ENCODE results near the gene ITFG1. TPM values are rescaled to one million over a fixed set of nuclear protein-coding genes. Genes with fewer than 3 reads are reported as not detected.
A peak's percentile ranks its signal among the peaks of the same experiment; 100 is the strongest.

ITFG1 gene
- total RNA-seq, 2 experiments from 2014 or later, result 33.7 to 37.9 TPM

DNA sequence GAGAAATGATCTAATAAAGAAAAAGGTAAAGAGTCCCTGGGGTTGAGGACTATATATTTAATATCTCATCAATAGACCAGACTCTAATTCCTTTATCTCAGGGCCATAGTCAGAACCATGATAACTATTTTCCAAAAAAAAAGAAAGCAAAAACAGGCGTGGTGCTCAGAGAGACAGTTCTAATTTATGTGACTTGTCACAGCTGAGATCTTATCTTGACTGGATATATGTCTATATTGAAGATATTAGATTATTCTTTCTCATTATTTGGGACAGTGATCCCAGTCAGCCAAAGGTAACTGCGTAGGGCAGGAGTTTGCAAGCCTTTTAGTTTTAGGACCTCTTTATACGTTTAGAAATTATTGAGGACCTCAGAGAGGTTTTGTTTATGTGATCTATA lies 52.4 kb downstream of the ITFG1 start:
- Histone ChIP-seq H3K36me3 (ENCODE audit: insufficient read depth, low read length) (0 out of 2 replicates have a peak, but pooled peaks cover 4% of the 10 kb centered on the region), H2AFZ (ENCODE audit: low read length) (no peak overlapping the region), H3K4me3 (ENCODE audit: low read depth, low read length, poor library complexity, severe bottlenecking) (no peak overlapping the region), H3K9me3 (ENCODE audit: low read length) (no peaks in the 10 kb centered on the region), H4K20me1 (ENCODE audit: insufficient read depth, low read length) (no peaks in the 10 kb centered on the region), H3K4me2 (ENCODE audit: low read length) (no peak overlapping the region), H3K9me2 (ENCODE audit: insufficient read depth, low read length) (no peaks in the 10 kb centered on the region), H3K79me2 (ENCODE audit: insufficient read depth, low read depth, low read length) (no peaks in the 10 kb centered on the region), H3K27ac (ENCODE audit: low read depth, low read length, poor library complexity, severe bottlenecking) (no peak overlapping the region), H3K4me1 (ENCODE audit: insufficient read depth, low read length, poor library complexity, severe bottlenecking) (no peaks in the 10 kb centered on the region)
- no peak for TF ChIP-seq CTCF (conservative IDR thresholded peaks at IDR 0.05; ENCODE audit: low read length)
- TF ChIP-seq EZH2phosphoT487 (IDR thresholded peaks at IDR 0.05; ENCODE audit: borderline replicate concordance, low read depth, low read length), result no peak
- DNase-seq (ENCODE audit: low spot score), result no peak
- intact Hi-C loops (cut with micrococcal nuclease; ENCODE audit: unreplicated experiment), result loop anchor here (10.0 kb wide), 1 partner anchor 154 kb away; no protein-coding TSS in a partner anchor
- CTCF ChIA-PET (ENCODE audit: unreplicated experiment), result no interaction called here
- BruUV-seq (replicated peaks), result no TSS peak
- POLR2A ChIA-PET, result no interaction called here

GRCh38 chr16:47395733-47396498 lies 64.9 kb downstream of the ITFG1 start:
- Histone ChIP-seq H2AFZ (ENCODE audit: low read length) (no peak overlapping the region), H3K36me3 (ENCODE audit: insufficient read depth, low read length) (peaks cover 6% of the 10 kb centered on the region; the same call in 1 of the 2 replicates), H3K27ac (ENCODE audit: low read depth, low read length, poor library complexity, severe bottlenecking) (no peak overlapping the region), H3K4me2 (ENCODE audit: low read length) (no peak overlapping the region), H3K9me2 (ENCODE audit: insufficient read depth, low read length) (no peaks in the 10 kb centered on the region), H3K4me3 (ENCODE audit: low read depth, low read length, poor library complexity, severe bottlenecking) (no peak overlapping the region), H3K4me1 (ENCODE audit: insufficient read depth, low read length, poor library complexity, severe bottlenecking) (peaks cover 6% of the 10 kb centered on the region), H3K9me3 (ENCODE audit: low read length) (no peaks in the 10 kb centered on the region), H4K20me1 (ENCODE audit: insufficient read depth, low read length) (no peaks in the 10 kb centered on the region), H3K79me2 (ENCODE audit: insufficient read depth, low read depth, low read length) (no peaks in the 10 kb centered on the region)
- CTCF ChIA-PET (ENCODE audit: unreplicated experiment), result no interaction called here
- intact Hi-C loops (cut with micrococcal nuclease; ENCODE audit: unreplicated experiment), result loop anchor here (10.0 kb wide), 1 partner anchor 61 kb away; no protein-coding TSS in a partner anchor
- POLR2A ChIA-PET, result interaction anchor here (1.0 kb wide), 1 partner anchor 15 kb away, joined by 4 read pairs; no protein-coding TSS in a partner anchor
- BruUV-seq (replicated peaks), result no TSS peak
- DNase-seq (ENCODE audit: low spot score), result no peak
- TF ChIP-seq EZH2phosphoT487 (IDR thresholded peaks at IDR 0.05; ENCODE audit: borderline replicate concordance, low read depth, low read length), result no peak
- no peak for TF ChIP-seq CTCF (conservative IDR thresholded peaks at IDR 0.05; ENCODE audit: low read length)

- BruUV-seq (replicated peaks), result no TSS peak
- Histone ChIP-seq H3K9me3 (ENCODE audit: low read length) (no peaks in the 10 kb centered on the region), H3K79me2 (ENCODE audit: insufficient read depth, low read depth, low read length) (no peaks in the 10 kb centered on the region), H4K20me1 (ENCODE audit: insufficient read depth, low read length) (no peaks in the 10 kb centered on the region), H3K4me3 (ENCODE audit: low read depth, low read length, poor library complexity, severe bottlenecking) (no peak overlapping the region), H3K4me1 (ENCODE audit: insufficient read depth, low read length, poor library complexity, severe bottlenecking) (peaks cover 6% of the 10 kb centered on the region), H2AFZ (ENCODE audit: low read length) (no peak overlapping the region), H3K27ac (ENCODE audit: low read depth, low read length, poor library complexity, severe bottlenecking) (no peak overlapping the region), H3K36me3 (ENCODE audit: insufficient read depth, low read length) (peaks cover 6% of the 10 kb centered on the region; the same call in 1 of the 2 replicates), H3K4me2 (ENCODE audit: low read length) (no peak overlapping the region), H3K9me2 (ENCODE audit: insufficient read depth, low read length) (no peaks in the 10 kb centered on the region)
- no peak for TF ChIP-seq EZH2phosphoT487 (IDR thresholded peaks at IDR 0.05; ENCODE audit: borderline replicate concordance, low read depth, low read length)
- intact Hi-C loops (cut with micrococcal nuclease; ENCODE audit: unreplicated experiment), result loop anchor here (10.0 kb wide), 1 partner anchor 57 kb away; no protein-coding TSS in a partner anchor
- CTCF ChIA-PET (ENCODE audit: unreplicated experiment), result no interaction called here
- POLR2A ChIA-PET, result no interaction called here
- peak; percentile 8 for DNase-seq (ENCODE audit: low spot score)
Measured at GRCh38 chr16:47392081-47392480, 68.8 kb downstream of the ITFG1 start.

Measured in OCI-LY7 (cell line).